HG03280 (cell line): Measurements from ENCODE around the gene CYBC1.
A peak's percentile ranks its signal among the peaks of the same experiment; 100 is the strongest.

Experiments
- ATAC-seq: cut with Tn5 transposase; IDR thresholded peaks from one replicate; pipeline ENCODE4 v1.9.1; 2021; ENCODE audit warnings: mild to moderate bottlenecking, moderate library complexity; ENCODE audit not compliant: unreplicated experiment

The CYBC1 gene

DNA sequence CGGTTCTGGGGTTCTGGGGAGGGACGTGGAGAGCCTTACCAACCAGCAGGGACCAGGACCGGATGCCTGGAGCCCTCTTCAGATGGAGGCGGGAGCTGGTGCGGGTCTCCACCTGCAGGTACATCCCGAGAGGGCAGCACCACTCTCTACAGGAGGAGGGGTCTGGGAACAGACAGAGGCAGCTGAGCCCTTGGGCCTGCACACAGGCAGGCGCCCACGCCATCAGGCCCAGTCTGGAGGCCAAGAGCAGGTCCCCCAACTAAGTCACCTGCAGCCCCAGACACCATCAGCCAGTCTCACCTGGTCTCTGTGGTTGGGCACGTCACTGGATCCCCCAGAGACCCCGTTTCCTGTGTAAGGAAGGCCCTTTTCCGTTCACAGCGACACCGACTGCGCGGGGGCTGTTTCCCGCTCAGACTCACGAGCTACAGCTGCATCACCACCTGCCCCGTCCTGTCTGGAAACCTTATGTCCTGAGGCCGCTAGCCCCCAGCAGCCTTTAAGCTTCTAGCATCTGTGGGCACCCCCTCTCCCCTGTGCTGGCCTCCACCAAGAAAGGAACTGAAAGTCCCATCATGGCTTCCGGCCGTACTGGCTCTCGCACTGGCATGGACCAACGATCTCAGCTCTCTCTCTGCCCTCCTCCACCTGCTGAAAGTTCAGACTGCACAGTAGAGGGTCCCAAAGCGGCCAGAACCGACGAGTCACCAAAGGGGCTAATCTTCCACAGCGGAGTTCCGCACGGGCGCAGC, 1.2 kb downstream of the CYBC1 start:
- ATAC-seq: peak; percentile 58

DNA sequence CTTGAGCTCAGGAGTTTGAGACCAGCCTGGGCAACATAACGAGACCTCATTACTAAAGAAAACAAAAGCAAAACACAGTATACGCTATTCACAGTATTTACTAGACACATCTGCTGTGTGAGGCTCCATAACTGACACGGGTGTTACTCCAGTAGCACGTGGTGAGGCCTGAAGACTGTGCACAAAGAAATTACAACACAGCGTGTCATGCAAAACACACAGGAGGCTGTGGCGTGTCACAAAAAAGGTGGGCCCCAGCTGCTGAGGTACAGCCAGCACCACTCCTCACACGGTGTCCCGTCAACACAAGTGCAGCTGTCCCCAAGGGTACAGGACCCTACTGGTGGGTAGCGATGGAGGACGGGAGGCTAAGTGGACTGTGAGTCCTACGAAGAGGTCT, 2.7 kb downstream of the CYBC1 start:
- ATAC-seq: no peak

DNA sequence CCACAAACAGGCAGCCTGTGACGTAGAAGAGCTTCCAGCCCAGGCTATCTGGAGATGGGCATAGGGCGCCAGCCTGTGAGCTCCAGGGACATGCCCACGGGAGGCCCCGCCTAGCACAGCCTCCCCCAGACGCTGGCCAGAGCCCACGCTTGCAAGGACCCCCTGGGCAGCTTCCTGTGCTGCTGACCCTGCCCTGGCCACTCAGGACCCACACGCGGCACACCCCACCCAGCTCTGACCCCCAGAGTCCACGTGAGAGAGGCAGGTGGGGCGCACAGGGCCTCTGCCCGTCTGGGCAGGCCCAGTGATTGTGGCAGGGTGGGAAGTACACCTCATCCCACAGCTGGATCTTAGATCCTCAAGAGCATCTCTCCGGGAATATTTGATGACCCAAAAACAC, 3.9 kb downstream of the CYBC1 start:
- no peak for ATAC-seq

DNA sequence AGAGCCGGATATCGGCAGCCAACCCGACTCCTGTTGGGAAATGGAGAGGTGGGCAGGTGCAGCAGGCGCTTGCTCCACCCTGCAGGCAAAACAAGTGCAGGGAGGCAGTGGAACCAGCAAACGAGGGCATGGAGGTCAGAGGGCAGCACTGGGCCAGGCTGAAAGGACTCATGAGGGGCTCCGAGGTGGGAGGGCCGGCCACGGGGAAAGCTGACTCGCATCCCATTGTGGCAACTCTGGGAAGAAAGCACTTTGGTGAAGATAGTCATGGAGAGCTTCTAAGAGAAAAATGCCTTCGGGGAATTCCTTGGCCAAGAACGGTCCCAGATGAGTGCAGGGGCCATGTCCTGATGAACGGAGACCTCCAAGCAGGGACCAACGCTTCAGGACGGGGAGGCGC, 4.4 kb downstream of the CYBC1 start:
- no peak for ATAC-seq

DNA sequence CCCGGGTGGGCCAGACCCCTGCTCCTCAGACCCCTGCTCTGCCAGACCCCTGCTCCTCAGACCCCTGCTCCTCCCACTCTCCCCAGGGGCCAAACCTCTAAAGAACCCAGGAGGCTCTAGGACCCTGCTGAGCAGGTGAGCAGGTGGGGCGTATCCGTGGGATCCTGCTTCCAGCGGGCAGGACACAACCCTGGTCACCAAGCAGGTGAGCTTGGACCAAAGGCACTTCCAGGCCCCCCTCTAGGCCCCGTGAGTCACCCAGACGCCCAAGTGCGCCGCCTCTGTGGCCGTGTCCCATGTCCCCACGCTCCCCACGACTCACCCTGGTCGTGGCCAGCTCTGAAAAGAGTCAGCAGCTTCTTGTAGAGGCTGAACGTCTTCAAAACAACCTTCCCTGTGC, 5.0 kb downstream of the CYBC1 start:
- ATAC-seq: no peak

DNA sequence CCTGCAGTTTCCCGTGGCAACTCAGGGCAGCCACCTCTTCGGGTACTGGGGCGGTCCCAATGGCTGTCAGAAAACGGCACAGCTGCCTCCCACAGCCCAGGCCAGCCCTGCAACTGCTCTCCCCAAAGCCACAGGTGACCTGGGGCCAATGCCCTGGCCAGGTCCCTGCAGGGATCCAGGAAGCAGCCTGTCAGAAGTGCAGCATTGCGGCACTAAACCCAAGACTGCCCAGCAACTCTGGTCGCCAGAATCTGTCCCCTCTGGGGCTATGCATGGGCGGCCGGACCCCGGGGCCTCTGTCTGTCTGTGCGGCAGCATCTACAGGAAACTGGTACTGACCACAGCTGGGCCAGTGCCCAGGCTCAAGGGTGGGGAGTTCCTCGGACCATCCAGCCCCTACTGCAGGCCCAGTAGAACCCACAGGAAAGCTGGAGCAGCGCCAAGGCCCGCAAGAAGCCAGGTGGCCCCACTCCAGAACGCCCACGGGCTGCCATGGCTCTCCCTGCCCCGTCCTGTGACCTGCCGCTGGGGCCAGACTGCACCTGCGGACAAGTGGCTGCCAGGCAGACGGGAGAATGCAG, 5.5 kb downstream of the CYBC1 start:
- ATAC-seq: no peak

DNA sequence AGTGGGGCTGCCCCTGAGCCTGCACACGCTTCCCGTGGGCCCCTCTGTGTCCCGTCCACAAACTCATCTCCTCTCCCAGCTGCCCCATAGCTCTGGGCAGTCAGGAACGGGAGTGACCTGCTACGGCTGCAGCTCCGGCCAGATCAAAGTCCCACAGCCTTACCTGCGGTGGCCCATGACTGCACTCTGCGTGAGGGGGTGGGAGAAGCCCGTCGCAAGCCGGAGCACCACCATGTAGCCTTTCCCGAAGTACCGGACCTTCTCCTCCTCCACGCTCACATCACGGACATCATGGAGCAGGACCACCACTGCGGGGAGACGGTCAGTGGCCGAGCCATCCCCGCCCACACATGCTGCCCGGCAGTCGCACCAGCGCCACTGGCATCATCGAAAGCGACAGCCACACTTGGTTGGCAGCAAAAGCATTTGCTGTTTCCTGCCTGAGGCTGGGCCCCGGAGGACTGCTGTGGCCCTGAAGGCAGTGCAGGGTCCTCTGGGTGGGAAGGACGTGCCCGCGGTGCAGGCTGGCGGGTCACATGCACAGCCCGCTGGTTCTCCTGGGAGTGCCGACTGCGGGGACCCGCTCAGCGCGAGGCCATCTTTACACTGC, 6.2 kb downstream of the CYBC1 start:
- ATAC-seq: no peak

DNA sequence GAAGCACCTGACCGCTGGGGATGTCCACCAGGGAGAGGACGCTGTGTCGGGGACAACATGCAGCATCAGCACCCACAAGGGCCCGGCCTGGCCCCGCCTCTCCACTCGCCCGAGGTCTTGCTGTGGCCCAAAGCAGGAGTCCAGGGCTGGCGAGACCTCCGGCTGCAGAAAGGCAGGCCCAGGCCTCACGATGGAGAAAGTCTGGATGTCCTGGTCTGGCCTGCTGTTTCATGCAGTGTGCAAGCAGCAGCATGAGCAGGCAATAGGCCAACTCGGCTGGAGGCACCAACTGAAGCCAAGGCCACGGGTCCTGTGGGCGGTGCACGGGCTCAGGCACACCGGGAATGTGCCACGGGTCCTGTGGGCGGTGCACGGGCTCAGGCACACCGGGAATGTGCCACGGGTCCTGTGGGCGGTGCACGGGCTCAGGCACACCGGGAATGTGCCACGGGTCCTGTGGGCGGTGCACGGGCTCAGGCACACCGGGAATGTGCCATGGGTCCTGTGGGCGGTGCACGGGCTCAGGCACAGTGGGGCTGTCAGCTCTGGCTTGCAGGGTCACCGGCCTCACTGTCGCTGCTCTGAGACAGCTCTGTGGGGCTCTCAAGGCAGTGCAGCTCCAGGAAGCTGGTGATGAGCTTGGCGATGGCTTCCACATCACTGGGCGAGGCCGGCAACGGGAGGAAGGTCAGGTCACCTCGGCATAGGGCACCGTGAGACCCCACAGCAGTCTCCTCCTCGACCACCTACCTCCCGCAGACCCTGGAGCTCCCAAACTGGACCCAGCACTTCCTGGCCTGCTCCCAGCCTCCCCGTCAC, 6.9 kb downstream of the CYBC1 start:
- no peak for ATAC-seq

DNA sequence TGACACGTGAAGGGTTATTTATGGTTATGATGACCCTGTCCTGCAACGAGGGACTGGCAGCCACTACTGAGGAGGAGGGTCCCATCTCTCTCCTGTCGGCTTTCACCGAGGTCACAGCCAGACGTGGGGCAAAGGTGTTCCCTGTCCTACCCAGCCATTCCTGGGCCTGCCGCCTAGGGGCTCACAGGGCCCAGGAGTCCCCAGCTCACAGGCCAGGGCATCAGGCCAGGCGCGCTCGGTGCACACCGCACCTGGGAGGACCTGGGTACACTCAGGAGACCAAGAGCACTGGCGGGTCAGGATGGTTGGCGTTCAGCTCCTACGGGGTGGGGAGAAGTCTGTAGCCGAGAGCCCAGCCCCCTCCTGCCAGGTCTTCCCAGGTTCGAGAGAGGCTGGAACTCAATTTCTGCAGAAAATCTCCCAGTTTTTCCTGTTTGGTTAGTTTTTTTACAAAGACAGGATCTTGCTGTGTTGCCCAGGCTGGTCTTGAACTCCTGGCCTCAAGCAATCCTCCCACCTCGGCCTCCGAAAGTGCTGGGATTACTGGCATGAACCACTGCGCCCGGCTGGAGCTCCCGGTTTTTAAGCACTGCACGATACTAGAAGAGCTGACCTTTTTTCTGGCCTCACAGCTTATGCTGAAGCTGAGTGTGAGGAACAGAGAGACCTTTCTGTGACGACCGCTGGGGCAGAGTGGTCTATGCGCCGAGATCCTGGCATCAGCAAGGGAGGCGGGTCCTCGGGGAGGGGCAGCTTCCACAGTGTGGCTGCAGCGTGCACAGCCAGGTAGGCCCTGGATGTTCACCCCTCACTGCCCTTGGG, 7.7 kb downstream of the CYBC1 start:
- no peak for ATAC-seq

DNA sequence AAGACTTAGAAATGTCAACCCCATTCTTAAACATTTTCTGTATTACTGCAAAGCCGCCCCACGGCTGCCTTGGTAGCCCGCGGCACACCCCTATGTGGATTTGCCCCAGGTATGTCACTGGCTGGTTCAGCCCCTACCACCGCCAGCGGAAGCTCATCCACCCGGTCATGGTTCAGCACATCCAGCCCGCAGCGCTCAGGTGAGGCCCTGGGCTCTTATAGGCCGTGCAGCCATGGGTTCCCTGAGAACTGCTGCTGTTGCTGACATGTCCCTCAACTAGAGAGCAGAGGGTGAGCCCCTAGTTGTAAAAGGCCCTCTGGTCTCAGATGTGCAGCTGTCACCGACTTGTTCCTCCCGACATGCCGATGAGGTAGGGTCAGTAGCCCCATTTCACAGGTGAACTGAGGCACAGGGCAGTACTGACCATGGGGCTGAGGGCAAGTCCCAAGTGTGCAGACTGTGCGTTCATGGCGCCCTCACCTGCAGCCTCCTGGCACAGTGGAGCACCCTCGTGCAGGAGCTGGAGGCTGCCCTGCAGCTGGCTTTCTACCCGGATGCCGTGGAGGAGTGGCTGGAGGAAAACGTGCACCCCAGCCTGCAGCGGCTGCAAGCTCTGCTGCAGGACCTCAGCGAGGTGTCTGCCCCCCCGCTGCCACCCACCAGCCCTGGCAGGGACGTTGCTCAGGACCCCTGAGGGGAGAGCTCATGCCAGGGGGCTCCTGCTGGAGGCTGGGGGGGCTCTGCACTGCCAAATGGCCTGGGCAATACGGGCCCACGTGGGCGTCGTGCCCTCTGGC, 8.7 kb downstream of the CYBC1 start:
- ATAC-seq: no peak

DNA sequence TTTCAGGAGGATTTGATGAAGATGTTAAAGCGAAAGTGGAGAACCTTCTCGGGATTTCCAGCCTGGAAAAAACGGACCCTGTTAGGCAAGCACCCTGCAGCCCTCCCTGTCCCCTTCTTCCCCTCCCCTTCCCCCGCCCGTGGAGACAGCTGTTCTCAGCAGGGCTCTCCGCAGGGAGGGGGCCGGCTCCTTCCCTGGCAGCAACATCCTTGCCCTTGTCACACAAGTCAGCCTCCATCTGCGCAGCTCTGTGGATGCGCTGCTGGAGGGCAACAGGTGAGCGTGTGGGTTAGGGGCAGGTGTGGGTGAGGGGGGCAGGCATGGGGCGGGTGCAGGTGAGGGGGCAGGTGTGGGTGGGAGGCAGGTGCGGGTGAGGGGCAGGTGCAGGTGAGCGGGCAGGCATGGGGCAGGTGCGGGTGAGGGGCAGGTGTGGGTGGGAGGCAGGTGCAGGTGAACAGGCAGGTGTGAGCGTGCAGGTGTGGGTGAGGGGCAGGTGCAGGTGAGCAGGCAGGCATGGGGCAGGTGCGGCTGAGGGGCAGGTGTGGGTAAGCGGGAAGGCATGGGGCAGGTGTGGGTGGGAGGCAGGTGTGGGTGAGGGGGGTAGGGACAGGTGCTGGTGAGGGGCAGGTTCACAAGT, 9.4 kb downstream of the CYBC1 start:
- no peak for ATAC-seq

DNA sequence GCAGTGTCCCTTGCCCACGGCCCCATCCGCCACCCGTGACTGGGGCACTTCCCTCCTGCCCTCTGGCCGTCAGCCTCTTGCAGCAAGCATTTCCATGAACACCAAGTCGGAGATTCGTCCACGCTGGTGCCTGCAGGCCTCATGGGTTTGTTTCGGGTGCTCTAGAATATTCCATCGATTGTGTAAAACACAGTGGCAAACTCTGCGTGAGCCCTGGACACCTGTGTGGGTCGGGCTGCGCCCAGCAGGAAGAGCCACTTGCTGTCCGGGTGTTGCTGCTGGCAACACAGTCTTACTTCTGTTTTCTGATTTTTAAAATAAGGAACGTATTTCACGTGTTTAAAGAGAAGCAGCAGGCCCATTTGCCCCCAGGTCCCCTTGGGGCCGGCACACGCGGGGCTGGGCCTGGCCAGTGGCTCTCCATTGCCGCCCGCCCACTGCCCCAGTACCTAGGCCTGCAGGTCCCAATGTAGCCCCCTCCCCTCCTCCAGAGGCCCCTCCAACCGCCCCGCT, 10.0 kb downstream of the CYBC1 start:
- no peak for ATAC-seq

DNA sequence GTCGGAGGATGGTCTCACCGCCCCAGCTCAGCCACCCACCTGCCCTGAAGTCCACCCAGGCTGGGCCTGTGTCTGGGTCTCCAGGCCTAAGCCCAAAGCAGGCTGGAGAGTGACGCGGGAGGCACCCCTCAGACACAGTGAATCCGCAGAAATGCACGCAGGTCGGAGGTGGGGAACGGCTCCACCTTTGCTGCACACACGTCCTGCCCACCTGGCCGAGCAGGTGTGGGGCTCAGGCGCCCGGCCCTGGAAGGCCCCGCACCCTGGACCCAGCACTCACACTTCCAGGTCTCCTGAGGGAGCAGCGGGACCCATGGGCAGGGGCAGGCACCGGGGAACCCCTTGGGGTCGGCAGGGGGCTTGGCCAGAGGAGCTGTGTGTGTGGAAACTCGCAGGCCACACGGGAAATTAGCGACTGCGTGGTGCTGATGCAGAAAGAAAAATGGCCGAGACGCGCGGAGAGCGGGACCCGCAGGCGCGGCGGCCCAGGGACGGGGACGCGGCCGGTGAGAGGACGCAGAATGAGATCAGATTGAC, 10.7 kb downstream of the CYBC1 start:
- ATAC-seq: no peak

DNA sequence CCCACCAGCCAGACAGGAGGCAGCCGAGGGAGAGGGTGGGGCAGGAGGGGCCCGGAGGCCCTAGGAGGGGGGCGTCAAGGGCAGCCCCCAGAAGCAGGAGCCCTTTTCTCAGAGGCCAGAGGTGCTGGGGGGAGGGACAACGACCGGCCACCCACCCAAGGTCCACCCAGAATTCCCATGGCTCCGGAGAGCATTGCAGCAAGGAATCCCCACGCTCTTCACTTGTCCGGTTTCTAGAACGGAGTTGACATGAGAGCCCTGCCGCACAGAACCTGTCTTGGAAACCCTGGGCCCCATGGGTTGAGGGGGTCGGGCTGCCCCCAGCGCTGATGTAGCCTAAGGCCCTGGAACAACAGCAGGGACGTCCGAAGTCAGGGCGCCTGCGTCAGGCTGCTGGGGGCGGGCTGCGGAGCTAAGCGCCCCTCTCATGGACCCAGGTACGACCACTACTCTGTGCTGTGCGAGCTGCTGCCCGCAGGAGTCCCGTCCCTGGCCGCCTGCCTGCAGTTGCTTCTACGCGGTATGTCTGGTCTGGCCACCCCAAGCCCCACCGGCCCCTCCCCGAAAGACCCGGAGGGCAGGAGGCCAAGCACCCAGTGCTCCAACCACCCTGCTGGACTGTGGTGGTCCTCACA, 11.2 kb downstream of the CYBC1 start:
- no peak for ATAC-seq

DNA sequence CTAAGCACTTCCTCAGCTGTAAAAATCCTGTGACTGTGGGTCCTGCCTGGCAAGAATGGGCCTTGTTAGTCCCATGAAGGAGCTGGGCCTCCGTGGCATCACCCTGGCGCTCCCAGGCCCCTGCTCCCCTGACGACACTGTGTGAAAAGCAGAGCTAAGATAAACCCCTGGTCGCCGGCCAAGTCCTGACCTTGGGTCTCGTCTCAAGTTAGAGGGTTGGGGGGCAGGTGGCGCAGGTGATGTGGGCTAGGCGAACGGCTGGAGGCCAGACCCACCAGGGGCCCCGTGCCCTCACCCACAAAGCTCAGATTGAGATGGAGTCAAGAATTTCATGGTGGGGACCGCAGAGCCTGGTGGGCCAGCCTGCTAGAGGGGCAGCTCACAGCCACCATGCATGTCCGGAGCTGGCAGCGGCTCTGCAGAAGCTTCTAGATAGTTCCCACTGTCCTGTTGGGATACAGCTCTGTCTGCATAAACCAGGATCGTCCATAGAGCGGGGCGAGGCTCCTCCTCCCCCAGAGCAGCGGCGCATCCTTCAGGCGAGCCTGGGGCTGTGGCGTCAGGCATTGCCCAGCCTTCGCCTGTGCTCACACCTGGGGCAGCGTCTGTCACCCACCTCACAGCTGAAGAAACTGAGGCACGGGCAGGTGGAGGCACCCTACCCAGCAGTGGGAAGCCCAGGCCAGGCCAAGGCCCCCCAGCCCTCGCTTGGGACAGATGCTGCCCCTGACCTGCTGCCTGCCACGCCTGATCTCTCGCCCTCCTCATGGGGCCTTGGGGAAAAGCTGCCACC, 12.0 kb downstream of the CYBC1 start:
- ATAC-seq: no peak

DNA sequence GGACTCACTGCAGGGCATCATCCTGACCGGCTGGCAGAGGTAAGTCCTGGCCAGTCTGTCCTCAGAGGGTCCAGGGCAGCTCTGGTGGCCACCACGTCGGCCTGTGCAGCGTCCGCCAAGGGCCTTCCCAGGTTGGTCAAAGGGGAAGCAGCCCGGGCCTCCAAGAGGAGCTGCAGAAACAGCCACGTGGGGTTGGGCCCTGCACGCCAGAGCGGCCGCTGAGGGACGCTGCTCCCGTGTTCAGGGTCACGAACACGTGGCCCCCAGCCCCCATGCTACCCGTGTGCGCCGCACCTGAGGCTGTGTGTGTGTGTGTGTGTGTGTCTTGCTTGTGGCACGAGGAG, 13.3 kb downstream of the CYBC1 start:
- no peak for ATAC-seq

DNA sequence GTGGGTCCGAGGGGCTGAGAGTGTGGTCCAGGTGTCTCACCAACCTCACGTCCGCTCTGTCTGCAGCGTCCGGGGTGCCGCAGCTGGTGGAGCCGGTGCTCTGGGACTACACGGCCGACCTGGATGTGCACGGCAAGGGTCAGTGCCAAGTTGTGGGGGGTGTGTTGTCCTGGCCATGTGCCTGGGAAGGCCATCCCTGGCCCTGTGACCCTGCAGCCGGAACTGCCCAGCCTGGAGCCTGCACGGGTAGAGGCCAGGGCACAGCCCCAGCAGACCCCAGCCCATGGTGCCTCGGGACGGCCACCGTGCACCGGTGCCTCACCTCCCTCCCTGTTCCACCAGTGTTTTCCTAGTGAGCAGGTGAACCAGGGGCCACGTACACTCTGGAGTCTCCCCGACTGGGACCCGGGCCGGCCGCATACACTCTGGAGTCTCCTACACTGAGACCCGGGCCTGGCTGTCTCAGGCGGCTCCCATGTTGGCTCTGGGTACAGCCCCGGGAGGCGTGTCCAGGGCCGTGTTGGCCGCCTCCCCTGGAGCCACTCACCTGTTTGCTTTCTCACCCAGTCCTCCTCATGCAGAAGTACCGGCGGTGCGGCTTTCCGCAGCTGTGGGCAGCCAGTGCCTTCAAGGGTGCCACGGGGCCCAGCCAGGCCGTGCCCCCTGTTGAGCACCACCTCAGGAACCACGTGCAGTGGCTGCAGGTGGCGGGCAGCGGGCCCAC, 13.8 kb downstream of the CYBC1 start:
- ATAC-seq: no peak
